OCI-LY7 (cell line): ENCODE data around the gene WDR46. TPM values are rescaled to one million over a fixed set of nuclear protein-coding genes. Genes with fewer than 3 reads are reported as not detected.
A peak's percentile ranks its signal among the peaks of the same experiment; 100 is the strongest.

Experiments used
- BruUV-seq: library from RNA; stranded (reverse); fragments of 400-500 nt; replicated peaks from 2 replicates; lab custom pipeline; 2021; lab: Mats Ljungman, UMichigan
- CTCF ChIA-PET: fragments of 300-600 bp; sonication (Branson Sonifier 250); formaldehyde crosslinking; loops from one replicate; lab custom pipeline; 2022; ENCODE audit warnings: antibody characterized with exemption; ENCODE audit not compliant: unreplicated experiment; lab: Charles Lee
- POLR2A ChIA-PET: fragments of 300-600 bp; sonication (Branson Sonifier 250); formaldehyde crosslinking; loops from one replicate; lab custom pipeline; 2022; ENCODE audit warnings: antibody characterized with exemption; lab: Charles Lee
- DNase-seq: peaks from one replicate; pipeline ENCODE4 v3.0.0-alpha.2; 2015; ENCODE audit warnings: low spot score
- H2AFZ ChIP-seq: fragments of 200-600 bp; sonication (generic), shearing (Covaris generic); 2 replicates; pipeline ENCODE4 v1.6.1; 2014; ENCODE audit warnings: mild to moderate bottlenecking, antibody characterized with exemption, low read length, moderate library complexity
- H3K27ac ChIP-seq: fragments of 200-600 bp; sonication (generic); 2 replicates; pipeline ENCODE4 v1.5.1; 2014; ENCODE audit warnings: mixed run types, low read depth, mild to moderate bottlenecking, moderate library complexity, low read length, inconsistent platforms; ENCODE audit not compliant: poor library complexity, severe bottlenecking
- H3K36me3 ChIP-seq: fragments of 200-600 bp; sonication (generic); 2 replicates; pipeline ENCODE4 v1.6.1; 2014; ENCODE audit warnings: mild to moderate bottlenecking, antibody characterized with exemption, low read length, moderate library complexity, mixed read lengths; ENCODE audit not compliant: insufficient read depth
- H3K4me1 ChIP-seq: fragments of 200-600 bp; sonication (generic); 2 replicates; pipeline ENCODE4 v1.5.1; 2014; ENCODE audit warnings: mild to moderate bottlenecking, low read length; ENCODE audit not compliant: insufficient read depth, poor library complexity, severe bottlenecking
- H3K4me2 ChIP-seq: fragments of 200-600 bp; sonication (generic); 2 replicates; pipeline ENCODE4 v1.6.1; 2014; ENCODE audit warnings: mild to moderate bottlenecking, low read length
- H3K4me3 ChIP-seq: fragments of 200-600 bp; sonication (generic); 2 replicates; pipeline ENCODE4 v1.5.1; 2014; ENCODE audit warnings: mild to moderate bottlenecking, low read depth, low read length; ENCODE audit not compliant: poor library complexity, severe bottlenecking
- H3K79me2 ChIP-seq: fragments of 200-600 bp; sonication (generic); 2 replicates; pipeline ENCODE4 v1.6.1; 2016; ENCODE audit warnings: low read depth, mild to moderate bottlenecking, low read length, moderate library complexity, mixed read lengths; ENCODE audit not compliant: insufficient read depth
- H3K9me2 ChIP-seq: fragments of 200-600 bp; sonication (generic); 2 replicates; pipeline ENCODE4 v1.6.1; 2016; ENCODE audit warnings: mild to moderate bottlenecking, low read length, mixed read lengths; ENCODE audit not compliant: insufficient read depth
- H3K9me3 ChIP-seq: fragments of 200-600 bp; sonication (generic); 2 replicates; pipeline ENCODE4 v1.6.1; 2014; ENCODE audit warnings: mild to moderate bottlenecking, mixed run types, low read length, mixed read lengths
- H4K20me1 ChIP-seq: fragments of 200-600 bp; sonication (generic); 2 replicates; pipeline ENCODE4 v1.6.1; 2014; ENCODE audit warnings: mild to moderate bottlenecking, antibody characterized with exemption, low read length, moderate library complexity, mixed read lengths; ENCODE audit not compliant: insufficient read depth
- CTCF ChIP-seq: fragments of 200-600 bp; sonication (generic); conservative IDR thresholded peaks from 2 replicates; pipeline ENCODE4 v1.5.1; 2014; ENCODE audit warnings: mild to moderate bottlenecking, antibody characterized with exemption, low read length, moderate library complexity, mixed read lengths
- EZH2phosphoT487 ChIP-seq: fragments of 200-600 bp; sonication (generic); IDR thresholded peaks from 2 replicates; pipeline ENCODE4 v1.6.1; 2018; ENCODE audit warnings: low read depth, borderline replicate concordance, mild to moderate bottlenecking, mixed run types, antibody characterized with exemption, low read length, moderate library complexity, mixed read lengths
- intact Hi-C: fragments of 100-400 bp; cut with micrococcal nuclease; formaldehyde crosslinking; loops from one replicate; pipeline ENCODE4 v1.10.0; 2022; ENCODE audit not compliant: unreplicated experiment
- total RNA-seq, 2 experiments: library from RNA; depleted of rRNA in 1 of 2; stranded (reverse); fragments of >200 nt in 1 of 2; shearing (Covaris generic) in 1 of 2; gene quantifications; 2 replicates each; pipeline ENCODE4 v1.2.3, GENCODE V29; 2014 to 2022

WDR46 gene
- total RNA-seq, 2 experiments from 2014 or later: 83.3 to 129 TPM

GRCh38 chr6:33277663-33278391, 11.2 kb downstream of the WDR46 start:
- CTCF ChIA-PET: interaction anchor here (2.7 kb wide), 1 partner anchor 22 kb away, joined by 12 read pairs; no protein-coding TSS in a partner anchor
- H2AFZ ChIP-seq: peak overlapping the region; percentile 9; the same call in 1 of the 2 replicates
- H3K4me1 ChIP-seq: peaks cover 58% of the 10 kb centered on the region
- H3K4me2 ChIP-seq: peak overlapping the region; percentile 93
- H4K20me1 ChIP-seq: peaks cover 25% of the 10 kb centered on the region
- H3K79me2 ChIP-seq: peaks cover 32% of the 10 kb centered on the region
- no peaks in the 10 kb centered on the region for H3K9me3 ChIP-seq
- intact Hi-C loops: loop anchor here (1.0 to 5.0 kb wide), 4 partner anchors 21 to 149 kb away; partner anchors contain the start of gene KIFC1
- TF ChIP-seq EZH2phosphoT487 (no peak), CTCF (no peak)
- peak overlapping the region; percentile 93 for H3K27ac ChIP-seq
- H3K9me2 ChIP-seq: no peaks in the 10 kb centered on the region
- peak overlapping the region; percentile 97 for H3K4me3 ChIP-seq
- peaks cover 92% of the 10 kb centered on the region for H3K36me3 ChIP-seq
- peak; percentile 75 for DNase-seq
- POLR2A ChIA-PET: interaction anchor here (0.6 to 3.2 kb wide), 6 partner anchors 9 to 203 kb away, joined by 3 to 19 read pairs (median 4); partner anchors contain the start of genes PFDN6, RGL2, WDR46 and ZBTB22
- BruUV-seq: no TSS peak

GRCh38 chr6:33276864-33277662, 12.0 kb downstream of the WDR46 start, which contains the start of gene B3GALT4:
Gene B3GALT4, plus strand, starts transcription at chr6:33277123. Its CDS starts 297 bp downstream, at chr6:33277420.
- Histone ChIP-seq H3K79me2 (peaks cover 39% of the 10 kb centered on the region), H3K4me2 (peak within 1 kb of the TSS; percentile 93), H2AFZ (peak within 1 kb of the TSS; percentile 9; the same call in 1 of the 2 replicates), H3K9me3 (no peaks in the 10 kb centered on the region), H3K36me3 (peaks cover 92% of the 10 kb centered on the region), H3K27ac (peak within 1 kb of the TSS; percentile 93), H4K20me1 (peaks cover 31% of the 10 kb centered on the region), H3K9me2 (no peaks in the 10 kb centered on the region), H3K4me3 (peak within 1 kb of the TSS; percentile 97), H3K4me1 (peaks cover 58% of the 10 kb centered on the region)
- intact Hi-C loops: loop anchor here (2.0 to 5.0 kb wide), 3 partner anchors 68 to 150 kb away; partner anchors contain the start of gene KIFC1
- peak; percentile 53 for TF ChIP-seq CTCF
- no peak for TF ChIP-seq EZH2phosphoT487
- ChIA-PET CTCF (interaction anchor here (2.7 kb wide), 1 partner anchor 22 kb away, joined by 12 read pairs; no protein-coding TSS in a partner anchor), POLR2A (interaction anchor here (0.5 to 3.2 kb wide), 7 partner anchors 10 to 149 kb away, joined by 3 to 19 read pairs (median 4); partner anchors contain the start of genes CUTA, PFDN6, RING1 and WDR46)
- peak; percentile 83 for DNase-seq
- BruUV-seq: no TSS peak
